Left lobe of liver (tissue), 2 donors: ENCODE data around the gene TLDC2. TPM values are rescaled to one million over a fixed set of nuclear protein-coding genes. Genes with fewer than 3 reads are reported as not detected.

Source experiments
- ATAC-seq: fragments of 200-7000 bp; cut with Tn5 transposase; one replicate; pipeline ENCODE4 v1.9.1; 2020; ENCODE audit warnings: mild to moderate bottlenecking, moderate library complexity
- DNase-seq: peaks from one replicate; pipeline ENCODE4 v3.0.0-alpha.2; 2020; ENCODE audit warnings: low spot score
- total RNA-seq: library from RNA; stranded (reverse); gene quantifications from one replicate; pipeline ENCODE4 v1.2.1, GENCODE V29; 2021
- donor health status: DM: no; HTN: no; CAD: no; lungs with moderate emphysema.
- donor health status: DM: no; HTN: yes; CAD: no.

TLDC2 gene
- total RNA-seq, 1 donor from 2014 or later = not detected

- peak; percentile 26 for ATAC-seq
Measured at GRCh38 chr20:36941401-36941835, 65.5 kb downstream of the TLDC2 start.

More at GRCh38 chr20:36941401-36941835, 65.5 kb downstream of the TLDC2 start:
- peak; percentile 35 for DNase-seq

Other genes with a start within 250 kb of the TLDC2 start
- gene SLA2, start 229.9 kb upstream of the TLDC2 start, total RNA-seq = 0.30 TPM
- gene NDRG3, start 130.0 kb upstream of the TLDC2 start, total RNA-seq = 8.1 TPM
- 3.4 TPM for gene DSN1, start 102.4 kb upstream of the TLDC2 start, total RNA-seq
- 22.5 TPM for gene SAMHD1, start 75.6 kb downstream of the TLDC2 start, total RNA-seq
- 2.2 TPM for gene RBL1, start 219.9 kb downstream of the TLDC2 start, total RNA-seq